GM21390 (cell line): ENCODE data around the gene PCNX3.
"Not testable (repeated sequence)": the region's sequence is repeated elsewhere in the genome, so short reads cannot be mapped to it uniquely, and the experiment has no call there.

Experiments used
- ATAC-seq: cut with Tn5 transposase; IDR thresholded peaks from one replicate; pipeline ENCODE4 v1.9.1; 2021; ENCODE audit not compliant: unreplicated experiment

Gene PCNX3

DNA sequence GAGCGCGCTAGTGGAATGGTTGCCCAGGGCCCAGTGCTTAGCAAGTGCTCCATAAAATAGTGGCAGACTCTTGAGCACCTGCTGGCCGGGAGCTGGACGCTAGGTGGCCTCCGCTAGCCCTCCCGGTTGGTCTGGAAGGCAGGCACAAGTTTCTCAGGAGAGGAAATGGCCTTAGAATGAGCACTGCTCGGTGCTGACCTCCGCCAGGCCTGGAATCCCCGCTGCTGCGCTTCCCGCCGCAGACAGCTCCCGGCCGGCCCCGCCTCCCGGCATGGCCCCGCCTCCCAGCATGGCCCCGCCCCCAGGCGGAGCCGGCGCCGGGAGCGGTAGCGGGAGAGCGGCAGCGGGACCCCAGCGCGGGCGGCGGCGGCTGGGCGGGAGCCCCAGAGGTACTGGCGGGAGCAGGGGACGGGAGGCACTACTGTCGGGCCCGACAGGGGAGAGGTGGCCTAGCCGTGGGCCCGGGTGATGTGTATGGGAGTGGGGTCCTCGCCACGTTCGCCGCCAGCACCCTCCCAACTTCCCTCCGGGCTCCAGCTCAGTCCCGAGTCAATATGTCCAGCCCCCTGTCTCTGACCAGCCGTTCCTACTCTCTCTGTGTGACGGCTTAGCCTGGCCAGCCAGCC, 22.3 kb downstream of the PCNX3 start, which contains the start of gene SIPA1:
SIPA1 (plus strand) TSS at position 308 of the 626 bp plus-strand sequence. CDS start 2,821 bp downstream, outside the sequence.
- ATAC-seq: no peak

DNA sequence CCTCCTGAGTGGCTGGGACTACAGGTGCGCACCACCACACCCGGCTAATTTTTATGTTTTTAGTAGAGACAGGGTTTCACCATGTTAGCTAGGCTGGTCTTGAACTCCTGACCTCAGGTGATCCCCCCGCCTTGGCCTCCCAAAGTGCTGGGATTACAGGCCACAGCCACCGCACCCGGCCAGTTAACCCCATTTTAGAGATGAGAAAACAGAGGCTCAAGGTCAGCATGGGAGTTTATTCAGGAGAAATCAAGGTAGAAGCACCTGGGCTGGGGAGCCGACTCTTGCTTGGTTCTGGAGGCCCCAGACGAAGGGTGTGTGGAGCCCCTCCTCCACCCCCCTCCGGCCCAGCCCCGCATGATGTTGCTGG, 23.6 kb downstream of the PCNX3 start:
- not testable (repeated sequence) for ATAC-seq

DNA sequence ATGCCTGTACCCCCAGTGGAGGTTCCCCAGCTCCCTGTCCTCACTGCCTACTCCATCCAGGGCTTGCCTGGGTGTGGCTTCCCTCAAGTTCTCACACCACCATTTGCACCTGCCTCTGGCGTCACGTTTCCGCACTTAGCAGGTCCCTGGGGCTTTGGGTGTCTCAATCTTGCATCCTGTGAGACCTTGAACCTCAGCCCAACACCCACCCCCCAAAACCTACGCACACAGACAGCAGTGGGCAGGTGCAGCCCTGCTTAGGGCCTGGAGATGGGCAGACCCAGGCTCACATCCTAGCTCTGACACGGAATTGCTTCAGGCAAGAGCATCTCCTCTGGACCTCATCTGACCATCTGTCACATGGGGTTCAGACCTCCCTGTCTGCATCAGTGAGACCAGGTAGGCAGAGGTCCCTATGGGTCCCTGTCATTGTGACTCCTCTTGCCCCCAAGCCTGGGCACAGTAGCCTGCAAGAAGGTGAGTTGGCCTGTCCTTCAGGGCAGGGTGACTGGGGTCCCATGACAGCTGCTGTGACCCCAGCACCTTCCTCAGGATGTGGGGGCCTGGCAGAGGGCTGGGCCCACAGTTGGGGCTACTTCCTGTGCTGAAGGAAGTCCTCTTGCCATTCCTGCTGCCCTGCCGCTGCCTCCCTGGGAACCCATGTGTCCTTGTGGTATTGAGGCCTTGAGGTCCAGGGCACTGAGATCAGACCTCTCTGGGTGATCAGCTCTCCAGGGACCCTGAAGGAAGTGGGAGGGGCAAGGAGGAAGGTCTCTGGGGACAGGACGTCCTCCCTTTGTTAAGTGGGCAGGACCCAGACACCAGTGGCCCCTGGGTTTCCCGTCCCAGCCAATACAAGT, 24.3 kb downstream of the PCNX3 start:
- ATAC-seq: peak; percentile 28

DNA sequence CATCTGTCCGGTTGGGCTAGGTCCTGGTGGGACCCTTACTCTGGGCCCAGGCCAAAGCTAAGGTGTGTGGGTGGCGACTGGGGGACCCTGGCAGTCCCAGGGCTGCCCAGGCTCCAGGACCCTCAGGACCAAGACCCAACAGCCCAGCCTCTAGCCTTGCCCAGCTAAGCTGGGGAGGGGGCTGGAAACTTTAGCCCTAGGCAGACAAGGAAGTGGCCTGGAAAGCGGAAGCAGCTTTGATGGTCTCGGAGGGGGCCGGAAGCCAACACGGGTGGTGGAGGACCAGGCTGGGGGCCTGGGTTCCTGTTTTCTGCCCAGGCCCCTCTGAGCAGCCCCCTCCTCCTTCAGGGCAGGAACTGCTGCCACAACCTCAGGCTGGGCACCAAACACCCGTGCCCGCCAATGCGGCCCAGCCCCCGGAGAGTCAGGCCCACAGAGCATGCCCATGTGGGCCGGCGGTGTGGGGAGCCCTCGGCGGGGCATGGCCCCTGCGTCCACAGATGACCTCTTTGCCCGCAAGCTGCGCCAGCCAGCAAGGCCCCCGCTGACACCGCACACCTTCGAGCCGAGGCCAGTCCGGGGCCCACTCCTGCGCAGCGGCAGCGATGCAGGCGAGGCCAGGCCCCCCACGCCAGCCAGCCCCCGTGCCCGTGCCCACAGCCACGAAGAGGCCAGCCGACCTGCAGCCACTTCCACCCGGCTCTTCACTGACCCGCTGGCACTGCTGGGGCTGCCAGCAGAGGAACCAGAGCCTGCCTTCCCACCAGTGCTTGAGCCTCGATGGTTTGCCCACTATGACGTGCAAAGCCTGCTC, 25.1 kb downstream of the PCNX3 start:
- no peak for ATAC-seq

DNA sequence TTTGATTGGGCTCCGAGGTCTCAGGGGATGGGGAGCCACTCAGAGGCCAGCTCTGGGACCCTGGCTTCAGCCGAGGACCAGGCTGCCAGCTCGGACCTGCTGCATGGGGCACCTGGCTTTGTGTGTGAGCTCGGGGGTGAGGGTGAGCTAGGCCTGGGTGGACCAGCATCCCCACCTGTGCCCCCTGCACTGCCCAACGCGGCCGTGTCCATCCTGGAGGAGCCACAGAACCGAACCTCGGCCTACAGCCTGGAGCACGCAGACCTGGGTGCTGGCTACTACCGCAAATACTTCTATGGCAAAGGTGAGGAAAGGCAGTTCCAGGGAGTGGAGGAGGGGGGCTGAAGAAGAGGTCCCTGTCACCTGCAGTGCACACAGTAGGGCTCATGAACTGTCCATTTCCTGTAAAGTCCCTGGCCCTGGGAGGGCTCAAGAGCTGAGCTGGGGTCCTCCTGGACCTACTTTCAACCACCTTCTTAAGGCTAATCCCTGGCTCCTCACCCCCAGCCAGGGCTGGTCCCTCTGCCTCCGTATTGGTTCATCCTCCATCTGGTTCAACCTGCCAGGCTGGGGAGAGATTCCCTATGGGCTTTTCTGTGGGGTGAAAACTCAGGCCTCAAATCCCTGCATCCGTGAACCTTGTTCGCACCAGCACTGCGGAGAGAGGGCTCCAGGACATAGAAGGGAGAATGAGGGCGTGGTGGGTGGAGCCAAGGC, 25.9 kb downstream of the PCNX3 start:
- ATAC-seq: no peak

DNA sequence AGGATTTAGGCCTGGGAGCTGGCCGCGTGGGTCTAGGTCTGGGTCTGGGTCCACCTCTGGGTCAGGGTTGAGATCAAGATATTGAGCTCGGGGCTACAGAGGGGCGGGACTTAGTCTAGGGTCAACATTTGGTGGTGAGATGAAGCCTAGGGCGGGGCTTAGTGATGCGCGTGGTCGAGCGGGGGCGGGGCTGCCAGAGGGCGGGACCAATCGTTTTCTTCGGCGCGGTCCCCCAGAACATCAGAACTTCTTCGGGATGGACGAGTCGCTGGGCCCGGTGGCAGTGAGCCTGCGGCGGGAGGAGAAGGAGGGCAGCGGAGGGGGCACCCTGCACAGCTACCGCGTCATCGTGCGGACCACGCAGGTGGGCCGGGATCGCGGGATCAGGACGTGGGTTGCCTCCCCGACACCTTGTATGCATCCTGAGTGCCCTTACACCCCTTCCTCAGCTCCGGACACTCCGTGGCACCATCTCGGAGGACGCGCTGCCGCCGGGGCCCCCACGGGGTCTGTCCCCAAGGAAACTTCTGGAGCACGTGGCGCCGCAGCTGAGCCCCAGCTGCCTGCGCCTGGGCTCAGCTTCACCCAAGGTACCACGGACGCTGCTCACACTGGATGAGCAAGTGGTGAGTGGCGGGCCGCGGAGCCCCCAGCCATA, 26.6 kb downstream of the PCNX3 start:
- ATAC-seq: no peak

DNA sequence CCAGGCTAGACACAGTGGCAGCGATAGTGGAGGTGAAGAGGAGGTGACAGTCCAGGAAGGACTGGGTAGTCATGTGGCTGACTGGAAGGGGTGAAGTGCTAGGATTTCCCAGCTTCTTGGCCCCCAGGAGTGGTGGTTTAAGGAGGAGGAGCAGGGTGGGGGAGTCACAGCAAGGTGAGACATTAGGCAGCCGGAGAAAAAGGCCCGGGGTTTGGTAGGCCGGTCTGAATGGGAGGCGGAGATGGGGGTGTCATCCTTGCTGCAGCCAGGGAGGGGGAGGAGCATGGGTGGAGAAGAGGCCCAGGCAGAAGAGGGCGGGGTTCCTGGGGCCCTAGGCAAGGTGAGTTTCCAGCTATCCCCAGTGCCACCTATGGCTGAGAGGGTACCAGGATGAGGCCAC, 28.4 kb downstream of the PCNX3 start:
- no peak for ATAC-seq

DNA sequence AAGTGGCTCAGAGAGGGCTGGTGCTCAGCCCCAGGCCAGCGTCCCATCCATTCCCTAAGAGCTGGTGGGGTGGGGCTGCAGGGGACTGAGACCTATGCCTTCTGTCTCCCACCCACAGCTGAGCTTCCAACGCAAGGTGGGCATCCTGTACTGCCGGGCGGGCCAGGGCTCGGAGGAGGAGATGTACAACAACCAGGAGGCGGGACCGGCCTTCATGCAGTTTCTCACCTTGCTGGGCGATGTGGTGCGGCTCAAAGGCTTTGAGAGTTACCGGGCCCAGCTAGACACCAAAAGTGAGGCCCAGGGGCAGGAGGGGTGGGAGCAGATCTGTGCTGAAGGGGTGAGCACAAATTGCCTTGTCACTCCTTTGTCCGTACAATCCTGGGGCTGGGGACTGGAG, 29.3 kb downstream of the PCNX3 start:
- no peak for ATAC-seq

DNA sequence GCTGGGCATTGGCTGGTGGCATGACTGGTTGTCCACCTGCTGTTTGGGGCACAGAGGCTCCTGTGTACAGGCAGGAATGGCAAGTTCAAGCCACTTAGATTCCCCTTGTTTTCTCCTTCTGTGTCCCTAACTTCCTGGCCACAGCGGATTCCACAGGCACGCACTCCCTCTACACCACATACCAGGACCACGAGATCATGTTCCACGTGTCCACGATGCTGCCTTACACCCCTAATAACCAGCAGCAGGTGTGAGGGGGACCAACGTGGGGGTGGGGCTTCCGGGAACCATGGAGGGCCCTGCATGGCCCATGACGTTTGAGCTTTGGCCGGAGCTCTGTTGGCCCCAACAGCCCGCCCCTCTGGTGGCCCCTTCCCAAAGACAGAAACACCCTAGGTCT, 30.1 kb downstream of the PCNX3 start:
- ATAC-seq: no peak

DNA sequence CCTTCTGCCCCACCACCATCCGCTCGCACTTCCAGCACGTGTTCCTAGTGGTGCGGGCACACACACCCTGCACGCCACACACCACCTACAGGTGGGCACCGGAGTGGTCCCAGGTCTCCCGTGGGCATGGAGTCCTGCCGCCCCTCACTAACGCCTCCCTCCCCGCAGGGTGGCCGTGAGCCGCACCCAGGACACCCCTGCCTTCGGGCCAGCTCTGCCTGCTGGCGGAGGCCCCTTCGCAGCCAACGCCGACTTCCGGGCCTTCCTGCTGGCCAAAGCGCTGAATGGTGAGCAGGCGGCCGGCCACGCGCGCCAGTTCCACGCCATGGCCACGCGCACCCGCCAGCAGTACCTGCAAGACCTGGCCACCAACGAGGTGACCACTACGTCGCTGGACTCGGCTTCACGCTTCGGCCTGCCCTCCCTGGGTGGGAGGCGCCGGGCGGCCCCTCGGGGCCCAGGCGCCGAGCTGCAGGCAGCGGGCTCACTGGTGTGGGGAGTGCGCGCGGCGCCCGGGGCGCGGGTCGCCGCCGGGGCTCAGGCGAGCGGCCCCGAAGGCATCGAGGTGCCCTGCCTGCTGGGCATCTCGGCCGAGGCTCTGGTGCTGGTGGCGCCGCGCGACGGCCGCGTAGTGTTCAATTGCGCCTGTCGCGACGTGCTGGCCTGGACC, 30.8 kb downstream of the PCNX3 start:
- ATAC-seq: no peak

DNA sequence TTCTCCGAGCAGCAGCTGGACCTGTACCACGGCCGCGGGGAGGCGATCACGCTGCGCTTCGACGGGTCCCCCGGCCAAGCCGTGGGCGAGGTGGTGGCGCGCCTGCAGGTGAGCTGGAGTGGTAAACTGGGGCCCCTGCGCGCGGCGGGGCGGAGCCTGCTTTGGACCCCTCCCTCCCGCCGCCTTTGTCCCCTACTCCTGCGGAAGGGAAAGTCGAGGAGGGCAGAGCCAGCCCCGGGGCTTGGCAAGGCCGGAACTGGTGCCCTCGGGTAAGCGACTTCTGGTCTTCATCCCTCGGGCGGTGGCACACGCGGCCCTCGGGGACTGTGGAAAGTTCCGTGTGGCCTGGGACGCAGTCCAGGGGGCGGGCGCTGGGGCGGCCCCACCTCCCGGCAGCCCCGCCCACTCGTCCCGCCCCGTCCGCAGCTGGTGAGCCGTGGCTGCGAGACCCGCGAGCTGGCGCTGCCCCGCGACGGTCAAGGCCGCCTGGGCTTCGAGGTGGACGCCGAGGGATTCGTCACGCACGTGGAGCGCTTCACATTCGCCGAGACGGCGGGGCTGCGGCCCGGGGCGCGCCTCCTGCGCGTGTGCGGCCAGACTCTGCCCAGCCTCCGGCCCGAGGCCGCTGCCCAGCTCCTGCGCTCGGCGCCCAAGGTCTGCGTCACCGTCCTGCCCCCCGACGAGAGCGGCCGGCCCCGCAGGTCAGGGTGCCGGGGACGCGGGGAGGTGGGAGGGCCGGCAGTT, 31.6 kb downstream of the PCNX3 start:
- no peak for ATAC-seq

DNA sequence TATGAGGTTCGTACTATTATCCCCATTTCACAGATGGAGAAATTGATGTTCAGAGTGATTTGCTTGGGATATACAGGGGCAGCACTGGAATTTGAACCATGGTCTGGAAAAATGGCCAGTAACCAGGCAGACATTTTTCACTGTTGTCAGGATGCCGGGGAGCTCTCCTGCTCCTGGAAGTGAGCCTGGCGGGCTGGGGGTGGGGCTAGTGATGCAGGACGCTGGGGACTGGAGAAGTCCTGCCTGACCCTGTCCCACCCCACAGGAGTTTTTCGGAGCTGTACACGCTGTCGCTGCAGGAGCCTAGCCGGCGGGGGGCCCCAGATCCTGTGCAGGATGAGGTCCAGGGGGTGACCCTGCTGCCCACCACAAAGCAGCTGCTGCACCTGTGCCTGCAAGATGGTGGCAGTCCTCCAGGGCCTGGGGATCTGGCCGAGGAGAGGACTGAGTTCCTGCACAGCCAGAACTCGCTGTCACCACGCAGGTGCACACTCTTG, 33.5 kb downstream of the PCNX3 start:
- no peak for ATAC-seq

DNA sequence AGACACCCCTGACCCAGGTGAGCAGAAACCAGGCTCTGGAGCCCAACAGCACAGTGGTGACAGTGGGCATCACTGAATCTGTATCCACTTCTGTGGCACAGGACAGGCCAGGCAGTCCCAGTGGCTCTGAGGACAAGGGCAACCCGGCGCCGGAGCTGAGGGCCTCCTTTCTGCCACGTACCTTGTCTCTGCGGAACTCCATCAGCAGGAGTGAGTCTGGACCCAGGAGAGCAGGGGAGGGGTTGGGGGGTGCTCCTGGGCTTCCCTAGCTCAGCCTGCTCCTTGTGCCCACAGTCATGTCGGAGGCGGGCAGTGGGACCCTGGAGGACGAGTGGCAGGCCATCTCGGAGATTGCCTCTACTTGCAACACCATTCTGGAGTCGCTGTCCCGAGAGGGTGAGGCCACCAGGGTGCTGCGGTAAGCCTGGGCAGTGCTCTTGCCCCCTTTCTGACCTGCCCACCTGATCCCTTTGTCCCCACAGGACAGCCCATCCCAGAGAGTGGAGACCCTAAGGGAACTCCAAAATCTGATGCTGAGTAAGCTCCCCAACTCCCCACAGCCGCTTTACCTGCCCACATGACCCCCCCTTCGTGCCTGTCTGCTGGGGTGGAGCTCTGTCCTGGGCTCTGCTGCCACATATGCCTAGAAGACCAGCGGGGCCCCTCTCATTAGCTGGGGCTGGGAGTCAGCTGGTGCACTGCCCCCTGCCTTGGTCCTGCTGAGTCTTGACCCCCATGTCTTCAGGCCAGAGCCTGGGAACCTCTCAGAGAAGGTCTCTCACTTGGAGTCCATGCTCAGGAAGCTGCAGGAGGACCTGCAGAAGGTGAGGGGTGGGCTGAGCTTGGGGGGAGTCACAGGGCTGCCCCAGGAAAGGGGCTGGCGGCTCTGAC, 34.3 kb downstream of the PCNX3 start:
- no peak for ATAC-seq

DNA sequence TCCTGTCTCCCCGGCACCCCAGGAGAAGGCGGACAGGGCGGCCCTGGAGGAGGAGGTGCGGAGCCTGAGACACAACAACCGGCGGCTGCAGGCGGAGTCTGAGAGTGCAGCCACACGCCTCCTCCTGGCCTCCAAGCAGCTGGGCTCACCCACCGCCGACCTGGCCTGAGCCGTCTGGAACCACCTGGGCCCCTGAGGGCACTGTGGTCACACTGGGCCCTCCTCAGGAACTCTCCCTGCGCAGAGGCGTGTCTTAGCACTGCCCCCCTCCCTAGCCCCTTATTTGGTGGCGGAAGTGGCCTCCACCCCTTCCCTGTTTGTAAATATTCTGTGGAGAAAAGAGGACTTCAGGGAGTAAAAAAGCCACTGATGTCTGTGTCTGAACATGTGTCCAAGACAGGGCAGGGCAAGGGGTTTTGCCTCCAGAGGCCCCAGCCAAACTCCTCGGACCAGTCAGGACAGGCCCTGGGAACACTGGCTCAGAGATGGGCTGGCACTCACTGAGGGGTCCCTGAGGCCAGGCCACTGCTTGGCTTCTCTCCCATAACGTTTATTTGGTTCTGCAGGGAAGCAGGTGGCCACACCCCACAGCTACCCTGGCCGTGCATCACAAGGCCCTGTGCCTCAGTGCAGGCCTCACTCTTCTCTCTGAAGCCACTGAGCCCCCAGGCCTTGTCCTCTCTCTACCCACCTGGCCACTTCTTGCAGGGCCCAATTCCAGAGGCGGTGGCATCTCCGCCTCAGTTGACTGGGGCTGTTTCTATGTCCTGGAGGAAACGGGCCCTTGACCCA, 35.2 kb downstream of the PCNX3 start:
- no peak for ATAC-seq

DNA sequence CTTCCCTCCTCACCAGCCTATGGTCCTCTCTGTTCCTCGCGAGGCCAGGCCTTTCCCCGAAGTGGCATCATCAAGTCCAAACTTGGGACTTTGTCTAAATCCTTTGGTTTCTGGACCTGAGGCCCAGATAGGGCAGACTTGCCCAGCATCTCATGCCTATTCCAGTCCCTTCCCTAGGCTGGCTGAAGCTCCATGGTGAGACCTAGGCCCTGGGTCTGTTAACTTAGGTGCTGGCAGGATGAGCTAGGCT, 35.7 kb downstream of the PCNX3 start:
- ATAC-seq: no peak

DNA sequence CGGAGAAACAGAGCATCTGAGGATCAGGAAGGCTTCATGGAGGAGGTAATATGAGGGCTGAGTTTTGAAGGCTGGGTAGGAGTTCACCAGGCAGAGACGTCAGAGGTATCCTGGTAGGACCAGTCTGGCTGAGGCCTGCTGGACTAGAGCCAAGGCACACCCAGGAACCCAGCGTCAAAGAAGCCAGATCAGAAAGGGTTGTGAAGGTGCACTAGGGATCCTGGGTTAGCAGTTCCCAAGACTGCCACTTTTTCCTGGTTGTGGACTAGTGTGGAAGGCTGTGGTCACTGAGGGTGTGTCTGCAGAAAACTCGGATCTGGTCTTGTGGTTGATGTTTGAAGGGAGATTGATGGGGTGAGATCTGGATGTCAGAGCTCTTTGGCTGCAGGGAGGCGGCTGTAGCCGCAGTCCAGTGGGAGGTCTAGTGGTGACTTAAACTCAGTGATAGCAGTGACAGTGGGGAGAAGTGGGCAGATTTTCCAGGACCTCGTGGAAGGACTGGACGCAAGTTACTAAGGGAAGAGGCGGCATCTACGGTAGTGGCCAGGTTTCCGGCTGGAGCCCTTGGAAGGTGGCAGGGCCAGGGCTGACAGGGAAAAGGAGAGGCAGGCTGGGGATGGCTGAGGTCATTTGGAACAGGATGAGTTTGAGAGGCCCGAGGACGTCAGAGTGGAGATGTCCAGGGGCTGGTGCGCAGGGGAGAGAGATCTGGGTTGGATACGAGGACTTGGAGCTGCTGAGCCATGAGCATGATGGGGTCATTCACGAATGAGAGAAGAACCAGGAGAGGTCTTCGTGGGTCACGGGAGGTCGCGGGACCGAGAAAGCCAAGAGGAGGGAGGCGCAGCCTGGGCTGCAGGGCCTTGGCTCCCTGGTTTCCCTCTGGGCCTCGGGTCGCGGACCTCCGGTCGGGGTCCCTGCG, 36.3 kb downstream of the PCNX3 start:
- no peak for ATAC-seq
